ENCODE measurements around the gene NR1I3. TPM values are rescaled to one million over a fixed set of nuclear protein-coding genes. Genes with fewer than 3 reads are reported as not detected.

The NR1I3 gene
- total RNA-seq, 1 experiment from 2014 or later, result not detected

- Mint-ChIP-seq H3K9me3 (no peaks in the 10 kb centered on the region), H3K4me1 (peaks cover 17 to 30% of the 10 kb centered on the region in 2 experiments), H3K27ac (peak overlapping the region in 1 of 3 experiments; percentile 64; a peak in 3 of 7 replicates), H3K36me3 (ENCODE audit: insufficient read depth in 1 of 3, low read depth in 3 of 3) (peaks cover 3 to 17% (median 15%) of the 10 kb centered on the region in 3 experiments; a peak in 6 of 7 replicates), H3K4me3 (no peak overlapping the region; a peak in 2 of 5 replicates), H3K27me3 (ENCODE audit: low read depth) (no peaks in the 10 kb centered on the region)
- H2BK20ac ChIP-seq (ENCODE audit: low read depth, low read length, poor library complexity, severe bottlenecking), result no peak overlapping the region
- TF ChIP-seq CTCF (conservative IDR thresholded peaks at IDR 0.05), result no peak
- no peak overlapping the region for H2BK12ac ChIP-seq (ENCODE audit: insufficient read length, low read depth, low read length)
- H3K4me1 ChIP-seq (ENCODE audit: insufficient read depth, low read length), result peaks cover 4% of the 10 kb centered on the region; the same call in 1 of the 2 replicates
- no peak overlapping the region for H3K18ac ChIP-seq (ENCODE audit: insufficient read length, low read depth, low read length)
- no peak overlapping the region for H2AK5ac ChIP-seq (ENCODE audit: insufficient read length, low read length)
- no peaks in the 10 kb centered on the region for H3K27me3 ChIP-seq (ENCODE audit: insufficient read depth, low read length)
- H3K79me2 ChIP-seq (ENCODE audit: insufficient read depth, low read length), result no peaks in the 10 kb centered on the region
- H3K9me3 ChIP-seq (ENCODE audit: control insufficient read depth, low read depth, low read length), result no peaks in the 10 kb centered on the region
- H2BK15ac ChIP-seq (ENCODE audit: low read depth, low read length), result no peak overlapping the region
- H4K91ac ChIP-seq (ENCODE audit: insufficient read length, low read depth, low read length), result no peak overlapping the region
- no peak overlapping the region for H3T11ph ChIP-seq (ENCODE audit: low read length)
- H3K9ac ChIP-seq (ENCODE audit: extremely low read depth, insufficient read length, low read length), result no peak overlapping the region
- no peaks in the 10 kb centered on the region for H3K79me1 ChIP-seq (ENCODE audit: insufficient read depth, low read depth, low read length, poor library complexity, severe bottlenecking)
- H3K23me2 ChIP-seq (ENCODE audit: insufficient read length, low read depth, low read length, poor library complexity, severe bottlenecking), result no peaks in the 10 kb centered on the region
- no peak overlapping the region for H3K23ac ChIP-seq (ENCODE audit: insufficient read length, low read depth, low read length)
- H3K4me2 ChIP-seq (ENCODE audit: insufficient read depth, insufficient read length, low read length), result no peak overlapping the region
- no peak for DNase-seq
- H2BK120ac ChIP-seq (ENCODE audit: low read depth, low read length, poor library complexity, severe bottlenecking), result no peak overlapping the region
- H2BK5ac ChIP-seq (ENCODE audit: insufficient read length, low read length), result no peak overlapping the region
- H3K56ac ChIP-seq (ENCODE audit: insufficient read length, low read depth, low read length), result no peak overlapping the region
- no peak overlapping the region for H3K4ac ChIP-seq (ENCODE audit: low read depth, low read length)
- H4K5ac ChIP-seq (ENCODE audit: insufficient read length, low read depth, low read length), result no peak overlapping the region
- no peaks in the 10 kb centered on the region for H4K20me1 ChIP-seq (ENCODE audit: control insufficient read depth, insufficient read depth, insufficient read length)
- H2AFZ ChIP-seq (ENCODE audit: low read length), result no peak overlapping the region
- H3K27ac ChIP-seq (ENCODE audit: insufficient read length, low read depth, low read length), result no peak overlapping the region
- no peak overlapping the region for H4K8ac ChIP-seq (replicated peaks; ENCODE audit: insufficient read length, low read depth, low read length)
- no CpG with 5 or more reads among the region's 8 CpGs for WGBS (ENCODE audit: extremely low coverage, insufficient read length, low lambda C conversion rate)
- no peak overlapping the region for H3K14ac ChIP-seq (ENCODE audit: insufficient read depth, low read length)
These were observed 19.5 kb downstream of the NR1I3 start for GRCh38 chr1:161218301-161219077.

All from H9 (cell line).